NCI-H446 treated with DMSO at 0.1 percent for 48 hours (cell line): ENCODE data around the gene CCDC97.

ENCODE experiments used
- DNase-seq: peaks from one replicate; lab custom pipeline; 2025; lab: John Stamatoyannopoulos, UW

Gene CCDC97

DNA sequence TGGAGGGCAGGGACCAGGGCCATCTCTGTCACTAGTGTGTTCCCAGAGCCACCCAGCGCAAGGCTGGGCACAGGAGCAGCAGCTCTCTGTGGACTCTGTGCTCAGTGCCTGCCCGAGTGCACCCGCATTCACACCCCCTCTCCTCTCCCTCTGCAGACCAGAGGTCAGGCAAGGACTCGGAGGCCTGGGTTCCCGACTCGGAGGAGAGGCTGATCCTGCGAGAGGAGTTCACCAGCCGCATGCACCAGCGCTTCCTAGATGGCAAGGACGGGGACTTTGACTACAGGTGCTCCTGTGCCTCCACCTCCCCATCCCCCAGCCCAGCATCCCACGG lies 10.2 kb downstream of the CCDC97 start:
- DNase-seq: no peak

DNA sequence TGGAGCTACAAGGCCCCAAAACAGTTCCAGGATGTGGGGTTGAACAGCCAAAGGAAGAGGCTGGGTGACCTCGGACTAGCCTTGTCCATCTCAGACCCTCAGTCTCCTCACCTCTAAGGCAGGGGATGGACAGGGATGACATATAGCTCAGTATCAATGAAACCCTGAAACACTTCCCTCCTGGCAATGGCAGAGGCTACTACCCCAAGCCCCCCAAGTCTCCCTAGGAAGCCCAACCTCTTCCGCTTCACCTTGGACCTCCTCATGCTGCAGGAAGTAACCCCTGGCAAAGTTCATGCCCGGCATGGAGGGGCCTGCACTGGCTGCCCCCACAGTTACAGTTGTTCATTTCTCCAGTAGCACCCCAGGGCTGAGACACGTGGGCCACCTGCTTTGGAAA lies 10.6 kb downstream of the CCDC97 start:
- no peak for DNase-seq

DNA sequence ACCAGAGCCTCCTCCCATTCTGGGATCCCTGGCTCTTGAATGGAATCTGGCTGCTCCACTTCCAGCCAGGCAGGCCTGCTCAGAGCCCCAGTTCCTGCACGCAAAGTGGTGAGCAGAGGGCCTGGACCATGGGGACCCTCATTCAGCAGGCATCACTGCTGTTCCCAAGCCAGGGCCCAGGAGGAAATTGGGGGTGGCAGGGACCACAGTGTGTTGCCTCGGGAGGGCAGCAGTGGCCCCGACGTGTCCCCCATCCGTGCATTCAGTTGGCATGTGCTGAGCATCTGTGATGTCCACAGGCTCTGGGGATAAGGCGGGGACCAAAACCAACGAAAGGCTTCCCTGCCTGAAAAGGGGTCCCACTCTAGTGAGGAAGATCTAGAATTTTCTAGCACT lies 11.2 kb downstream of the CCDC97 start:
- no peak for DNase-seq

DNA sequence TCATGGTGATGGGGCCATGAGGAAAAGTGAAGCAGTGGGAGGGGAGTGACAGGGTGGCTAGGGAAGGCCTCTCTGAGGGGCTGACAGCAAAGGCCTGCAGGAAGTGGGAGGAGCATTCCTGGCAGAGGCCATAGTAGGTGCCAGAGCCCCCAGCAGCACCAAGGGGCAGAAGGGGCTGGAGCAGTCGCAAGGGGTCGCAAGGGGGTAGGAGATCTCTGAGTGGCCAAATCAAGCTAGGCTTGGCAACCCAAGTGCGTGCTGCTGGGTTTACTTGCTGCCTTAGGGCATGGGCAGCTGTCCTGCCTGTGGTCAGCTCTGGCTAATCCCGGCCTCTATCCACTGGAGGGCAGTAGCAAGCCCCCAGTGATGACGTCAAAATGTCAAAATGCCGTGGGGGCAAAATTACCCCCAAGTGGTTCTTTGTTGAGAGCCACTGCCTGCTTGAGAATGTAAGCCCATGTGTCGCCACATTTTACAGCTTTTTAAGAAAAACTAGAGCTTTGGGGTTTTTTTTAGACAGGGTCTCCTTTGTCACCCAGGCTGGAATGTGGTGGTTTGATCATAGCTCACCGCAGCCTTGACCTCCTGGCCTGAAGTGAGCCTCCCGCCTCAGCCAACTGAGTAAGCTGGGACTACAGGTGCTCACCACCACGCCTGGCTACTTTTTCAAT lies 11.8 kb downstream of the CCDC97 start:
- no peak for DNase-seq

DNA sequence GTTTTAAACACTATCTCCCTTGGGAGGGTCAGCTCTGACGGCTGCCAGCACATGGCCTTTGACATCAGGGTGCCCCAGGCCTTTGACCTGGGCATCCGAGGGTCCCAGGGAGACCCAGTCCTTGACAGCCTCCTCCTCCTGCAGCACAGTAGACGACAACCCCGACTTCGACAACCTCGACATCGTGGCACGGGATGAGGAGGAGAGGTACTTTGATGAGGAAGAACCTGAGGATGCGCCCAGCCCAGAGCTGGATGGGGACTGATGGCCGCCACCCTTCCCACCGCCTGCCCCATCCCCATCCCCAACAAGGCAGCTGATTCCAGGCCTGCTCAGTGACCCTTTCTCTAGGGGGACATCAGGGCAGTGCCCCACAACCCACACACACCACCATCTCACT lies 12.5 kb downstream of the CCDC97 start:
- no peak for DNase-seq

DNA sequence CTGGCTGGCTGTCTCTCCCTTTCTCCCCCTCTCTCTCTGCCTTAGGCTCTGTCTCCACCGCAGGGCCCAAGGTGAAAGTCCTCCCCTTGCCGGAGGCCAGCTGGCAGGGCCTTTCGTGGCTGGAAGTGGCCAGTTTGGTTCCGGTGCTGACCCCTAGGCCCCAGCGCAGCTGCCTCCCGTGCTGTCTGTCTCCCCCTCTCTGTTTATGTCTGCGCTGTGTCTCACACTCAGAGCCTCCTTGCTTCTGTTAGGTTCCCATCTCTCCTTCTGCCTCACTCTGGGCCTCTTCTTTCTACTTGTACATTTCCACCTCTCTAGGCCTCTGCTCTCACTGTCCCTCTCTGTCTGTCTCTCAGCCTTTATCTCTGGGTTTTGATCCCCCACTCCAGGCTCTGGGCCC lies 13.1 kb downstream of the CCDC97 start:
- DNase-seq: no peak

DNA sequence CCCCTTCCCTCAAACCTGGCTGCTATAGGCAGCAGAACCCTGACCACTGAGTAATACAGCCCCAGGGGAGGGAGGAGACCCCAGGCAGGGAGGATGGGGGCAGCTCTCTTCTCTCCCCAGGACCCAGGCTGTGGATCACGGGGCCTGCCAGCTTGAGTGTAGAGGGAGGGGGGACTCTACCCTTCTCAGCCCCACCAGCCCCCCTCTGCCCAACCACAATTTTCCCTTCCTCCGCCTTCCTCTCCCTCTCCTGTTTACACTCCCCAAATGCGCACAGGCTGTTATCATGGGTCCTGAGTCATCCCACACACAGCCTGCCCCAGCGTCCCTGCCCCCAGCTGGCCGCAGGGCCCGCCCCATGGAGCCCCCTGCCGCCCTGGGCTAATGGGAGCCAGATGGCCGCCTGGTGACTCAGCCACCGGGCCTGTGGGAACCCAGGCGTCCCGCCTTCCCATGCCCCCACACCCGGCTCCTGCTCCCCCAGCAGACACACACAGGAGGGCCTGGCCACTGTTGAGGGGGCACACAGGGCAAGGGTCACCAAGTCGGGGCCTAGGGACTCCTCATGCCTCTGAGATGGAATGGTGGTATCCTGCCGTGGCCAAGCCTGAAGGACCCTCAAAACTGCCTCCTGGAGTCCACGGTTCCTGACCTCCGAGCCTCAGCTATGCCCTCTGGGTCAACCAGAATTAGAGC lies 13.6 kb downstream of the CCDC97 start:
- DNase-seq: no peak

DNA sequence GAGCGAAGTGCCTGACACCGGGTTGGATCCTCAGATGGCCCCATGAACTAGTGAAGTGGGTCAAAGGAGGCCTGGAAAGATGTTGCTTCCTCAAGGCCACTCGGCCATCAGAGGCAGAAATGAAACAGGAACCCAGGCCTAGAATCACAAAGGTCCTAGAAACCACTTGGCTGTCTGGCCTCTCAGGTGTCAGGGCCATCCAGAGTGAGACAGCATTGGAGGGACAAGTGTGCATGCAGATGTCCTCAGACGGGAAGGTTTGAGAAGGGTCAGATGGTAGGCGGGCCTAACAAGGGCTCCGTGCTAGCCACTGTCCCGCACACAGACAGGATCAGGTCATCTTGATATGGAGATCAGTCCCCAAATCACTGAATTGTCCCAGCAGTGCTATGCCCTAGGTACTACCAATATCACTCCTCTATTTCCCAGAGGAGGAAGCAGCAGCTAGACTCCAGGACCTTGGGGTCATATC lies 14.3 kb downstream of the CCDC97 start:
- DNase-seq: no peak

DNA sequence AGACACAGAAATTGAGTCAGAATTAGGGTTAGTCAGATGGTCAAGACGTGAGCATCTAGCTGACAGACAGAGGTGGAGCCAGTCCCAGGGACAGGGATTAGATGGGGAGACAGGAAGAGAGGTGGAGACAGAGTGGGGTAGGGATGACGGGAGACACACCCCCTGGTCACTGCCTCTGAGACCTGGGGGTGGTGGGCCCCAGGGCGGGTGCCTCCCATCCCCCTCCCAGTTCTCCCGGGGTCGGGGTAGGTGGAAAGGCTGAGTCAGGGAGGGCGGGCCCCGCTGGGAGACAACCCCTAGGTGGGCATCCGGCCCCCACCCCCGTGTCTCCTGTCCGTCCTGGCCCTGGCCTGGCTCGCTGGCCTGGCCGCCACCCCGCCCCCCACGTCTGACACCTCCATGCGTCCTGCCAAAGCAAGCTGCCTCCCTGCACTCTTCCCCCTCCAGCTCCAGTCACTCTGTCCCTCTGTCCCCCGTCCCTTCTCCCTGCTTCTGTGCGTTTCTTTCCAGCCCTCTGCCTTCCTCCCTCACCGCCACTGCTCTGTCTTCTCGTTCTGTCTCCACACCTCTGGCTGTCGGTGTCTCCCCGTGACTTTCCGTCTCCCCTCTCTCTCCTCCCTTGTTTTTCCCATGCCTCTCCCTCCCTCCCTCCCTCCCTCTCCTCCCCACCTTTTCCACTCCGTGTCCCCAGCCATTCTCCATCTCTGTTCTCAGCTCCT lies 15.1 kb downstream of the CCDC97 start:
- DNase-seq: no peak

DNA sequence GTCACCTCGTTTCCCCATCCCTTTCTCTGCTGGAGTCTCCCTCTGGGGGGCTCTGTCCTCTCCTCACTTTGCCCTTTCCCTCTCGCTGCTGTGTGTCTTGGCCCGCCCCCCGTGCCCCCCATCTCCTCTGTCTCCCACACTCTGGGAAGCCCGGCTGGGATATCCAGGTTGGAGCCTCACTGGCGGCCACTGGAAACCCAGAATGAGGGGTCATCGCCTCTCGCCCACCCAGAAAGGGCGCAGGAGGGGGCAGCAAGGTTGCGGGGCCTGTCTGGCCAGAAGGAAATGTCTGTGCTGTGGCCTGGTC lies 15.6 kb downstream of the CCDC97 start:
- no peak for DNase-seq

DNA sequence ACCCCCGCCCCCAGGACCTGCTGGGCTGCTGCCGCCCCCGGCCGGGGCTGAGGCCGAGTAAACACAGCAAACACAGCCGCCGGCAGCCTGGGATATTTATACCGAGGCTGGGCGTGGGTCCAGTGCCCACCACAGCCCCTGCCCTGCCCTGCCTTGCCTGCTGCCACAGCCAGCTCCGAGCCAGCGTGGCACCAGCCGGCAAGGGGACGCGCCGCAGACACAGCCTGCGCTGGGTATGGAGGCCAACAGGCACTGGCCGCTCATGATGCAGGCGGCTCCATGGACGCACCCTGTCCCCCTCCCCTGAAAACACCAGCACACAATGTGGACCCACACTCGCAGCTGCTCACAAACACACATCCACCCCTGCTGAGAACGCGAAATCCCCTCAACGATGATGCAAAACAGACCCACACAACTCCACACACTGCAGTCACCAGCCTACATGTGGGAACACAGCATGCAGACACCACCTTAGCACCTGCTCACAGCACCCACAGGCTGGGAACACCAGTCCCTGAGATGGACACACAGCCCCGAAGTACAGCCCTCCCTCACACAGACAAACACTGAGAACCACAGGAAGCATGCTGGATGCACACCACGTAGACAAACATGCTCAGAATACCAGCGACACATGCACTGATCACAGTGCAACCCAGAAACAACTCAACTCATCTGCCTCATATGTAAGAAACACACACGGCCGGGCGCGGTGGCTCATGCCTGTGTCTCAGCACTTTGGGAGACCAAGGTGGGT lies 16.2 kb downstream of the CCDC97 start:
- DNase-seq: no peak

DNA sequence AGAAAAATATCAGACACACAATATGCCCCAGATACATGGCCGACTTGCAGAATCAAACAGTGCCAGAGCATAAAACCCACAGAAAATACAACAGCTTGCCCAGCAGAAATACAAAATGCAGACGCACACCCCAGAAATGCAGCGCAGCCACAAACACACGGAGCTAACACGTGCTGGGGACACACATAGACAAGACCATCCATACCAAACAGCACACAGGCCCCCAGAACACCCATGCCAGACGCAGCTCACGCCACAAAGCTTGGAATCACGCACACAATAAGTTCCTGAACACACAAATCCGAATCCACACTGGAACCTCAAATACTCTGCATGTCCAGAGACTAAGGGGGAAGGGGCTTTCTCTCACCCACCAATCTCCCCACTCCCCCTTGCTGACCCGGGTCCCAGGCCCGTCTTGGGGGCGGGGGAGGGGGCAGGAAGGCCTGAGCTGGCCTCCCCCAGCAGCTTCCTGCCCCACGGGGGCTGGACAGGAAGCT lies 17.2 kb downstream of the CCDC97 start:
- DNase-seq: no peak

DNA sequence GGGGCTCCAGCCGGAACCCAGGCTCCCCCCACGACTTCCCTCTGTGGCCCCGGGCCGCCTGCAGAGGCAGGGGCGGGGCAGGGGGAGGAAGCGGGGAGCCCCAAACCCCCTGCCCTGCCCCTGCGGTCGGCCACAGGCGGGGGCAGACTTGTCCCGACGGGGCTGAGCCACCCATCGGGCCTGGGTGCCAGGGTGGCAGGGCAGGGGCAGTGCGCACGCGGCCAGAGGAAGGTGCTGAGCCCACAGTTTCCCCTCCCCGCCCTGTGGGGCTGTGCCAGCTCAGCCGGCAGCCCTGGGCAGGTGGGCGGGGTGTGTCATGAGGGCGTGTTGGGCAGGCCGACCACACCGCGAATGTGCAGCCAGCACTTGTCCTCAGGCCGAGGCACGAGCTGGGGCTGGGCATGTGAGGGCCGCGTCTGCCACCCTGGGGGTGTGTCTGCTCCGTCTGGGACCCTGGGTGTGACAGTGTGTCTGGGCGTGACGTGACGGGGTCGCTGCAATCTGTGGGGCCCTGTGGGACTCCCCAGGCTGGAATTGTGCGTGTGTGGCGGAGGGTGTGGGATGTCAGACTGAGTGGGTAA lies 17.7 kb downstream of the CCDC97 start:
- no peak for DNase-seq

DNA sequence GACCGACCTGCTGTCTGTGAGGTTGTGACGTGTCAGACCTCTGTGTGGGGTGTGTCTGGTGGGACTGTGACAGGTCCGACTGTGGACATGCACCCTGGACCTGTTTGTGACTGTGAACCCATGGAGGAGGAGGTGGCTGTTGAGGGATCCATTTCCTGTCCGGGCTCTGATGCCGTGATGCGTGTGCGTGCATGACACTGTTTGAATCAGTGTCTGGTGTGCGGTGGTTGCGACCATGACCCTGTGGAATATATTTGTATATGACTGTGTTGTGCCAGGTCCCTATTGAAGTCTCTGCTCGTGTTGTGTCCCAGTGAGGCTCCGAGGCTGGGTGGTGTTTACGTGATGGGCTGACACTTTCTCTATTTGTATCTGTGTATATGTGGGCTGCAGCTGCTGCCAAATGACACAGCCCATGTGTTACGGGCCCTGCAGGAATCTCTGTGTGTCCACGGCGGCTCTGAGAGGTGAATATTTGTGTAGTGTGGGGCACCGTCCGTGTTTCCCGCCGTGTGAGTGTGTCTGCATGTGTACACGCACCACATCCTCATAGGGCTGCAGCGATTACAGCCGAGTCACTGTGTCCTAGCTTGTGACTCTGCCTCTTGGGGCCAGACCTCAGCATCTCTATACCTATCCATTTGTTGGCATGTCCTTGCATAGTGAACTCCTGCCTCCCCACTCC lies 18.3 kb downstream of the CCDC97 start:
- DNase-seq: no peak

DNA sequence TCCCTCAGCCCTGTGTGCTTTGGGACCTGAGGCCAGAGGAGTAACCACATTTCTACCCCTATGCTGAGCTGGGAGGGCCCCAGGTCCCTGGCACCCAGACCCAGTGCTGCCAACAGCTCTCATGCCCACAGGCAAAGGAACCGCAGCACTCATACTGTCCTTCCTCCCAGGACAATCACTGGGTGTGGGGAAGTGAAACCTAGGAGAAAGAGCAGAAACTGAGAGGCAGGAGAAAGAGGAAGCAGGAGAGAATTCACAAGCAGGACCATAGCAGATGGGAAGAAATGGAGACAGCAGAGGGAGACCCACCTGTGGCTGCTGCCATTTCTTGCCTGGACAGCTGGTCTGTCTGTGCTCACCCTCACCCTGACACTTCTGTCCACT lies 18.9 kb downstream of the CCDC97 start:
- DNase-seq: no peak

DNA sequence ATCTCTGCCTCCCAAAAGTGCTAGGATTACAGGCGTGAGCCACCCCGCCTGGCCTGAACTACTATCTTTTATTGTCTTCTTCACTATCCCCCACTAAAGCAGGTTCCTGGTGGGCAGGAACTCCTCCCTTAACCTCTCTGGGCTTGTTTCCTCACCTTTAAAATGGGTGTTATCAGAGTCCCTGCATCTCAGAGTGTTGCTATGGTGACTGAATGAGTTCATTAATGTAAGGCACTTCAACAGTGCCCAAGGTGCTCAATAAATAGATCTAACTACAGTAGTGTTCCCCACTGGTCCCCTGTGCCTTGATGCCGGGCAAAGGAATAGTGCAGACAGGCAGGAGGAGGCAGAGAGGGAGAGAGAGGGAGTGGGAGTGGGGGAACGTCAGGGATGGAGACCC lies 20.5 kb downstream of the CCDC97 start:
- DNase-seq: no peak

DNA sequence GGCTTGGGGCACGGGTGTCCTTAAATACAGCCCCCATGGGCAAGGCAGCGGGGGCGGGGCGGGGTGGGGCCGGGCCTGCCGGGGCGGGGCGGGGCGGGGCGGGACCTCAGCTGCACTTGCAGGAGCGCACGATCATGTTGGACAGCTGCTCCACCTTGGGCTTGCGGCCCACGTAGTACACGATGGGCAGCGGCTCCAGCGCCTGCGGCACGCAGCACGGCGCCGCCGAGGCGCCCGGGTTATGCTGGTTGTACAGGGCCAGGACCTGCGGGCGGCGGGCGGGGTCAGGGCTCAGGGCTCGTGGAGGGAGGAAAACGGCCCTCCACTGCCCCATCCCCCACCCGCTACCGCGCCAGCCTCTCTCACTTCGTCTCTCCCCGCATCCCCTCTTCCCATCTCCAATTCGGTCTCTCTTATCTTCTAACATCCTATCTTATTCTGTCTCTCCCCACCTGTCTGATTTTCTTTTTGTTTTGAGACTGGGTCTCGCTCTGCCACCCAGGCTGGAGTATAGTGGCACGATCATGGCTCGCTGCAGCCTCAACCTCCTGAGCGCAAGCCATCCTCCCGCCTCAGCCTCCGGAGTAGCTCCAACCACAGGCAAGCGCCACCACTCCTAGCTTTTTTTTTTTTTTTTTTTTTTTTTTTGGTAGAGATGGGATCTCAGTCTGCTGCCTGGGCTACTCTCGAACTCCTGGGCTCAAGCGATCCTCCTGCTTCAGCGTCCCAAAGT lies 21.1 kb downstream of the CCDC97 start:
- no peak for DNase-seq

DNA sequence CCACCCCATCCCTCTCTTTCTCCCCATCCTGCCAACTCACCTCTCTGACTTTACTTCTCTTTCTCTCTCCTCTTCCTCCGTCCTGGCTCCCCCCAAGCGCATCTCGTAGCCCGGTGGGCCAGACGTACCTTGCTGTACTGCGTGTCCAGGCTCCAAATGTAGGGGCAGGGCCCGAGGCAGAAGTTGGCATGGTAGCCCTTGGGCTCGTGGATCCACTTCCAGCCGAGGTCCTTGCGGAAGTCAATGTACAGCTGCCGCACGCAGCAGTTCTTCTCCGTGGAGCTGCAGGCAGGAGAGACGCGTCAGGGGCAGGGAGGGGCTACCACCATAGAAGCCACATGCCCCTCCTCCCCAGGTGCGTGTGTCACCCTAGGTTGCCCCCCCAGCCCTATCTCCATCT lies 22.0 kb downstream of the CCDC97 start:
- no peak for DNase-seq

DNA sequence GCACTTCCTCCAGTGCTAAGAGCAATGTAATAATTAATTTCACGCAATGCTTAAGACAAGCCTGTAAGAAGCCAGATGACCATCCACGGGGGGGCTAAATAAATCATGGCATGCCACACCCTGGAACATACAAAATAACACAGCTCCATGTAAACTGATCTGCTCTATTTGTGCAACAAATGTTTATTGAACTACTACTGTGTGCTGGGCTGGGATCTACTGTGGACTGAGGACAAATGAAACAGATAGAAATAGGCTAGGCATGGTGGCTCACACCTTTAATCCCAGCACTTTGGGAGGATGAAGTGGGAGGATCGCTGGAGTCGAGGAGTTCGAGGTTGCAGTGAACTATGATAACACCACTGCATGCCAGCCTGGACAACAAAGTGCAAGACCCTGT lies 22.5 kb downstream of the CCDC97 start:
- no peak for DNase-seq

DNA sequence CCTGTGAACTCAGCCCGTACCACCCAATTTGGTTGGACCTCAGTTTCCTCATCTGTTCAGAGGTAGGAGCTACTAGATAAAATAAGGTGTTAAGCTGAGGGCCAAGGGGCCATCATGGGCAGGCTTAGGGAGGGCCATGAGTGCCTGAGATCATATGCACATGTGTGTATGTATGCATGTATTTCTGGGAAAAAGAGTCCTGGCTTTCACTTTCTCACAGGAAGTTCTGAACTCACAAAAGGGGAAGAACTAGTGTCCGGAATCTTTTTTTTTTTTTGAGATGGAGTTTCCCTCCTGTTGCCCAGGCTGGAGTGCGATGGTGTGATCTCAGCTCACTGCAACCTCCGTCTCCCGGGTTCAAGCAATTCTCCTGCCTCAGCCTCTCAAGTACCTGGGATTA lies 24.8 kb downstream of the CCDC97 start:
- DNase-seq: no peak

DNA sequence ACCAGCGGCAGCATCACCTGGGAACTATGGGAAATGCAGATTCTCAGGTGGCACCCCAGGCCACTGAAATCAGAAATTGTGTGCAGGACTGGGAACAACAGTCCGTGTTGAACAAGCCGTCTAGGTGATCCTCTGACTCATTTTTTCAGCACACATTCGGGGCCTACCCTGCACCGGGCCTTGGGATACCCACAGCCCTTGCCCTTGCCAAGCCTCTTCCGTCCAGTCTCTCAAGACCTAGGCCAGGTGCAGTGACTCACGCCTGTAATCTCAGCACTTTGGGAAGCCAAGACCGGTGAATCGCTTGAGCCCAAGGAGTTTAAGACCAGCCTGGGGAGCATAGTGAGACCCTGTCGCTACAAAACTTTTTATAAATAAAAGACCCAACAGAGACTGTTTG lies 25.5 kb downstream of the CCDC97 start:
- no peak for DNase-seq
